Keratinocyte (primary cell): ENCODE results near the gene RDH16. TPM values are rescaled to one million over a fixed set of nuclear protein-coding genes. Genes with fewer than 3 reads are reported as not detected.
"Not testable (repeated sequence)": the region's sequence is repeated elsewhere in the genome, so short reads cannot be mapped to it uniquely, and the experiment has no call there.

ENCODE experiments used
- DNase-seq: peaks from one replicate; pipeline ENCODE4 v3.0.0-alpha.2; 2011; ENCODE audit warnings: low read depth, missing footprints, low spot score
- FAIRE-seq: peaks from 2 replicates; lab custom pipeline; 2011; peaks lifted over from hg19 to GRCh38; lab: Jason Lieb, UNC
- H2AFZ ChIP-seq: 2 replicates; pipeline ENCODE4 v1.6.0; 2012; ENCODE audit warnings: low read length, control low read depth, inconsistent platforms; ENCODE audit not compliant: control insufficient read depth
- H3K27ac ChIP-seq: 2 replicates; pipeline ENCODE4 v1.5.1; 2011; ENCODE audit warnings: low read length; ENCODE audit not compliant: control insufficient read depth, insufficient read depth
- H3K27me3 ChIP-seq: 3 replicates; pipeline ENCODE4 v1.6.0; 2011; ENCODE audit warnings: low read length; ENCODE audit not compliant: control insufficient read depth, insufficient read depth; ENCODE audit errors: extremely low read depth
- H3K36me3 ChIP-seq, 2 experiments: 2 replicates in 1 of 2; 3 replicates in 1 of 2; pipeline ENCODE4 v1.5.1; 2011; ENCODE audit warnings: low read length in 2 of 2, mild to moderate bottlenecking in 1 of 2; ENCODE audit not compliant: control insufficient read depth in 2 of 2, insufficient read depth in 2 of 2; ENCODE audit errors: extremely low read depth in 1 of 2
- H3K4me1 ChIP-seq: 3 replicates; pipeline ENCODE4 v1.5.1; 2011; ENCODE audit warnings: low read length; ENCODE audit not compliant: control insufficient read depth, insufficient read depth; ENCODE audit errors: extremely low read depth
- H3K4me2 ChIP-seq: 3 replicates; pipeline ENCODE4 v1.6.0; 2011; ENCODE audit warnings: low read depth, low read length; ENCODE audit not compliant: control insufficient read depth, insufficient read depth; ENCODE audit errors: extremely low read depth
- H3K4me3 ChIP-seq, 3 experiments: fragments of 200-600 bp in 1 of 3; sonication (generic) in 1 of 3; 2 replicates in 2 of 3; 3 replicates in 1 of 3; pipeline ENCODE4 v1.5.1; 2011 to 2016; ENCODE audit warnings: low read length in 3 of 3, mild to moderate bottlenecking in 3 of 3, control low read depth in 2 of 3, inconsistent platforms in 1 of 3, low read depth in 1 of 3, mixed read lengths in 1 of 3, mixed run types in 1 of 3, moderate library complexity in 1 of 3; ENCODE audit not compliant: control insufficient read depth in 2 of 3, insufficient read depth in 2 of 3; ENCODE audit errors: extremely low read depth in 1 of 3
- H3K79me2 ChIP-seq: 2 replicates; pipeline ENCODE4 v1.6.0; 2012; ENCODE audit warnings: low read length; ENCODE audit not compliant: control insufficient read depth, insufficient read depth
- H3K9ac ChIP-seq: 3 replicates; pipeline ENCODE4 v1.6.0; 2011; ENCODE audit warnings: low read length; ENCODE audit not compliant: control insufficient read depth, insufficient read depth; ENCODE audit errors: extremely low read depth
- H3K9me1 ChIP-seq: 3 replicates; pipeline ENCODE4 v1.6.0; 2011; ENCODE audit warnings: low read length; ENCODE audit not compliant: control insufficient read depth, insufficient read depth; ENCODE audit errors: extremely low read depth
- H3K9me3 ChIP-seq: 2 replicates; pipeline ENCODE4 v1.5.1; 2012; ENCODE audit warnings: low read depth, low read length; ENCODE audit not compliant: control insufficient read depth
- H4K20me1 ChIP-seq: 3 replicates; pipeline ENCODE4 v1.6.0; 2011; ENCODE audit warnings: low read length; ENCODE audit not compliant: control insufficient read depth, insufficient read depth; ENCODE audit errors: extremely low read depth
- EZH2 ChIP-seq: IDR thresholded peaks from one replicate; pipeline ENCODE4 v1.6.1; 2012; ENCODE audit warnings: inconsistent platforms, mild to moderate bottlenecking, low read length, moderate library complexity
- dilution Hi-C: fragments of 300-500 bp; cut with MboI; formaldehyde crosslinking; loops from one replicate; pipeline ENCODE4 v1.7.0; 2020; ENCODE audit warnings: low sequenced_read_pairs; ENCODE audit not compliant: extremely low pct_ligation_motif_present
- polyA plus RNA-seq, 5 experiments: library from polyadenylated mRNA; depleted of rRNA in 3 of 5; stranded (reverse) in 3 of 5; stranded (forward) in 1 of 5; unstranded in 1 of 5; fragments of >200 nt; gene quantifications; 1 replicate in 1 of 5; 2 replicates in 3 of 5; 3 replicates in 1 of 5; pipeline versions ENCODE4 v1.2.1 to v1.2.3, GENCODE V29; 2011 to 2012; ENCODE audit warnings: missing spikeins in 2 of 5, low read depth in 1 of 5, low replicate concordance in 1 of 5
- TF ChIP-seq, protein P1 (sequence below), 3 experiments: IDR thresholded peaks in 1 of 3; conservative IDR thresholded peaks in 1 of 3; optimal IDR thresholded peaks in 1 of 3; 2 replicates in 2 of 3; 3 replicates in 1 of 3; pipeline versions ENCODE3 to v1.5.1; 2011; ENCODE audit warnings: low read length in 3 of 3, mild to moderate bottlenecking in 3 of 3, moderate library complexity in 2 of 3, control low read depth in 1 of 3, inconsistent platforms in 1 of 3; ENCODE audit not compliant: insufficient read depth in 2 of 3; ENCODE audit errors: extremely low read depth in 1 of 3

RDH16 gene
- polyA plus RNA-seq, 1 donor (not counting 4 experiments of a cell fraction or from before 2014, with no cell fraction given): 0.21 TPM

DNA sequence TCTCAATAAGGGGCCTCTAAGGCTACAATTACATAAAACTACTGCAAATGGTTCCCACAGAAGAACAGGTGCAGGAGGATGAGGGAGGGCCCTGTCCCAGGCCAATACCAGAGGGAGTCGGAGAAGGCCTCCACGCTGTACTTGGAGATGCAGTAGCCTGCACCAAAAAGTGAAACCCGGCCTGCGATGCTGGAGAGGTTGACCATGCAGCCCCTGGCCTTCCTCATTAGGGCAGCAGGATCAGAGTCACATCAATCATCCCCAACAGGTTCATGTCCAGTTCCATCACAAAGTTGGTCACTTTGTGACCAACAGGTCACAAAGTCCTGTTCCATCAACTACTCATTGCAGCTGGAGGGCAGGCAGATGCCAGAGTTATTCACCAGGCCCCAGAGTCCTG lies 26.0 kb upstream of the RDH16 start:
- H3K36me3 ChIP-seq: no peaks in the 10 kb centered on the region
- no peak overlapping the region for H3K9ac ChIP-seq
- FAIRE-seq (no peak), DNase-seq (no peak)
- dilution Hi-C loops: no loop called here
- peaks cover 27% of the 10 kb centered on the region for H3K4me1 ChIP-seq
- H3K79me2 ChIP-seq: no peaks in the 10 kb centered on the region
- no peaks in the 10 kb centered on the region for H3K27me3 ChIP-seq
- no peak overlapping the region for H3K4me3 ChIP-seq
- no peaks in the 10 kb centered on the region for H3K9me3 ChIP-seq
- no peaks in the 10 kb centered on the region for H3K9me1 ChIP-seq
- no peak overlapping the region for H2AFZ ChIP-seq
- TF ChIP-seq, protein P1, sequence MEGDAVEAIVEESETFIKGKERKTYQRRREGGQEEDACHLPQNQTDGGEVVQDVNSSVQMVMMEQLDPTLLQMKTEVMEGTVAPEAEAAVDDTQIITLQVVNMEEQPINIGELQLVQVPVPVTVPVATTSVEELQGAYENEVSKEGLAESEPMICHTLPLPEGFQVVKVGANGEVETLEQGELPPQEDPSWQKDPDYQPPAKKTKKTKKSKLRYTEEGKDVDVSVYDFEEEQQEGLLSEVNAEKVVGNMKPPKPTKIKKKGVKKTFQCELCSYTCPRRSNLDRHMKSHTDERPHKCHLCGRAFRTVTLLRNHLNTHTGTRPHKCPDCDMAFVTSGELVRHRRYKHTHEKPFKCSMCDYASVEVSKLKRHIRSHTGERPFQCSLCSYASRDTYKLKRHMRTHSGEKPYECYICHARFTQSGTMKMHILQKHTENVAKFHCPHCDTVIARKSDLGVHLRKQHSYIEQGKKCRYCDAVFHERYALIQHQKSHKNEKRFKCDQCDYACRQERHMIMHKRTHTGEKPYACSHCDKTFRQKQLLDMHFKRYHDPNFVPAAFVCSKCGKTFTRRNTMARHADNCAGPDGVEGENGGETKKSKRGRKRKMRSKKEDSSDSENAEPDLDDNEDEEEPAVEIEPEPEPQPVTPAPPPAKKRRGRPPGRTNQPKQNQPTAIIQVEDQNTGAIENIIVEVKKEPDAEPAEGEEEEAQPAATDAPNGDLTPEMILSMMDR (optimal IDR thresholded peaks at IDR 0.05 in 1 of 3, IDR thresholded peaks at IDR 0.05 in 1 of 3, conservative IDR thresholded peaks at IDR 0.05 in 1 of 3; ENCODE audit: extremely low read depth in 1 of 3, insufficient read depth in 2 of 3, low read length in 3 of 3): no peak
- no peak for TF ChIP-seq EZH2
- H3K4me2 ChIP-seq: no peak overlapping the region
- no peak overlapping the region for H3K27ac ChIP-seq
- H4K20me1 ChIP-seq: no peaks in the 10 kb centered on the region

DNA sequence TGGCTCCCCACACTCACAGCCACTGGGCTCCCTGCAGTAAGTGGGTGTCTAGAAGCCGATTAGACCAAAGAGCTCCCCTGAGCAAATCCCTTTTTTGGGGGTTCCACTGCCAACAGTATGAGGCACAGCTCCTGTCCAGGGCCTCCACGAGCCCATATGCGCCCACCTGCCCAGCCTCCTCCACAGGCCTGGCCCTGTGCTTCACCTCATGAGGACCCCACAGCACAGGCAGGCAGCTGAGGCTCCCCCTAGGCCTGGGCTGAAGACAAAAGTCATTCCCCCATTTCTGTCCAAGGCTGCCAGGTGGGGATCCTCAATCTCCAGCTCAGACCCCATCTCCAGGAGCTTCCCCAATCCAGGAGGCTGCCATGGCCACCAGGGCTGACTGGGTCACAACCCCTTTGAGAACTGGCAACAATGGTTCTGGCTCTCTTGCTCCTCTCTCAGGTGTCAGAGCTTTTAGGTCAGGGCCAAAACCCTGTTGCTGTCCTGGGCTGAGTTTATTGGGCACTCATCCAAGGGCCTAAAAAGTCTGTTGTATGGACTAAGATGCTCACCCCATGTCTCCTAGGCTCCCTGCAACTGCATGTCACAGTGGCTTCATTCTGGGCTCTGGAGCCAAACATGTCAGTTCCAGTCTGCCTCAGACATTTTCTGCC lies 25.3 kb upstream of the RDH16 start:
- H3K4me2 ChIP-seq, H3K36me3 ChIP-seq, DNase-seq, H3K27ac ChIP-seq, H4K20me1 ChIP-seq, FAIRE-seq, H3K4me3 ChIP-seq, H3K9me1 ChIP-seq, H2AFZ ChIP-seq, H3K27me3 ChIP-seq, H3K9me3 ChIP-seq, H3K79me2 ChIP-seq, H3K9ac ChIP-seq, dilution Hi-C loops: not testable (repeated sequence)
- H3K4me1 ChIP-seq: peaks cover 27% of the 10 kb centered on the region
